ENCODE results near the gene NXNL1.

Gene NXNL1

GRCh38 chr19:17483605-17484002 is 22.9 kb upstream of the NXNL1 start:
- Histone ChIP-seq H3K27ac (ENCODE audit: extremely low read depth, low read depth, low read length) (no peak overlapping the region), H3K36me3 (ENCODE audit: control insufficient read depth in 2 of 2, insufficient read depth in 1 of 2, low read length in 2 of 2) (no peaks in the 10 kb centered on the region), H3K9me3 (ENCODE audit: control insufficient read depth, insufficient read depth, low read depth, low read length) (no peaks in the 10 kb centered on the region), H3K4me3 (ENCODE audit: low read depth, low read length) (no peak overlapping the region), H3K4me1 (ENCODE audit: control insufficient read depth, insufficient read depth, low read length) (0 out of 2 replicates have a peak, but pooled peaks cover 1% of the 10 kb centered on the region)
- CTCF ChIA-PET: interaction anchor here (1.4 kb wide), 1 partner anchor 13 kb away, joined by 9 read pairs; no protein-coding TSS in a partner anchor
- TF ChIP-seq ZNF639 (tag by site-specific recombination; IDR thresholded peaks at IDR 0.05): no peak
- peak; percentile 97 for TF ChIP-seq ZNF623 (tag by site-specific recombination; IDR thresholded peaks at IDR 0.05)
- POLR2A ChIA-PET: interaction anchor here (0.6 kb wide), 1 partner anchor 27 kb away, joined by 3 read pairs; no protein-coding TSS in a partner anchor

- Histone ChIP-seq H3K36me3 (ENCODE audit: control insufficient read depth in 2 of 2, insufficient read depth in 1 of 2, low read length in 2 of 2) (no peaks in the 10 kb centered on the region), H3K27ac (ENCODE audit: extremely low read depth, low read depth, low read length) (no peak overlapping the region), H3K9me3 (ENCODE audit: control insufficient read depth, insufficient read depth, low read depth, low read length) (no peaks in the 10 kb centered on the region), H3K4me3 (ENCODE audit: low read depth, low read length) (no peak overlapping the region), H3K4me1 (ENCODE audit: control insufficient read depth, insufficient read depth, low read length) (no peaks in the 10 kb centered on the region)
- TF ChIP-seq TCF7L2 (IDR thresholded peaks at IDR 0.05; ENCODE audit: borderline replicate concordance, low read depth, low read length) (no peak), ZNF366 (tag by site-specific recombination; conservative IDR thresholded peaks at IDR 0.05) (peak; percentile 97), EGR2 (tag by site-specific recombination; IDR thresholded peaks at IDR 0.05; ENCODE audit: low read depth) (peak; percentile 81), ZFHX2 (tag by site-specific recombination; conservative IDR thresholded peaks at IDR 0.05) (peak; percentile 86), ZNF214 (tag by site-specific recombination; IDR thresholded peaks at IDR 0.05; ENCODE audit: borderline replicate concordance) (no peak), ZBTB48 (tag by site-specific recombination; IDR thresholded peaks at IDR 0.05) (no peak), ZNF24 (tag by site-specific recombination; IDR thresholded peaks at IDR 0.05) (peak; percentile 99)
- ChIA-PET CTCF (interaction anchor here (1.0 to 1.4 kb wide), 2 partner anchors 11 to 13 kb away, joined by 4 to 9 read pairs; no protein-coding TSS in a partner anchor), POLR2A (interaction anchor here (0.6 kb wide), 1 partner anchor 28 kb away, joined by 3 read pairs; no protein-coding TSS in a partner anchor)
These were observed 22.3 kb upstream of the NXNL1 start for GRCh38 chr19:17482877-17483604.

GRCh38 chr19:17481986-17482385 is 21.3 kb upstream of the NXNL1 start:
- CTCF ChIA-PET: interaction anchor here (0.6 to 1.0 kb wide), 3 partner anchors 10 to 1010 kb away, joined by 4 to 5 read pairs (median 4); no protein-coding TSS in a partner anchor

More at GRCh38 chr19:17481986-17482385, 21.3 kb upstream of the NXNL1 start:
- POLR2A ChIA-PET: no interaction called here
- Histone ChIP-seq H3K4me3 (ENCODE audit: low read depth, low read length) (no peak overlapping the region), H3K4me1 (ENCODE audit: control insufficient read depth, insufficient read depth, low read length) (no peaks in the 10 kb centered on the region), H3K36me3 (ENCODE audit: control insufficient read depth in 2 of 2, insufficient read depth in 1 of 2, low read length in 2 of 2) (no peaks in the 10 kb centered on the region), H3K27ac (ENCODE audit: extremely low read depth, low read depth, low read length) (no peak overlapping the region), H3K9me3 (ENCODE audit: control insufficient read depth, insufficient read depth, low read depth, low read length) (no peaks in the 10 kb centered on the region)
- TF ChIP-seq ZNF302 (tag by site-specific recombination; IDR thresholded peaks at IDR 0.05; ENCODE audit: low read depth) (no peak), KLF16 (tag by site-specific recombination; IDR thresholded peaks at IDR 0.05) (no peak), ZNF10 (tag by site-specific recombination; IDR thresholded peaks at IDR 0.05) (no peak), ZSCAN5A (tag by site-specific recombination; IDR thresholded peaks at IDR 0.05) (no peak), ZBTB49 (tag by site-specific recombination; IDR thresholded peaks at IDR 0.05; ENCODE audit: low read depth) (no peak)

Data from HEK293 (cell line).